ENCODE data around the gene BOD1L2. TPM values are rescaled to one million over a fixed set of nuclear protein-coding genes. Genes with fewer than 3 reads are reported as not detected.

BOD1L2 gene
- total RNA-seq, 4 donors from 2014 or later, result not detected

GRCh38 chr18:57167617-57168308 lies 20.9 kb downstream of the BOD1L2 start:
- WGBS, 2 donors, result 70 to 75% methylated on average over 1 of the region's 1 CpG
- no peaks in the 10 kb centered on the region for H3K36me3 ChIP-seq
- no peak for DNase-seq (ENCODE audit: low spot score in 2 of 2)
- TF ChIP-seq POLR2A (IDR thresholded peaks at IDR 0.05) (no peak), CTCF (IDR thresholded peaks at IDR 0.05) (no peak)
- no peaks in the 10 kb centered on the region for H3K27me3 ChIP-seq
- H3K9me3 ChIP-seq, result peaks cover 0 to 14% (median 0%) of the 10 kb centered on the region in 4 donors
- H3K4me3 ChIP-seq, result no peak overlapping the region
- no peaks in the 10 kb centered on the region for H3K4me1 ChIP-seq
- H3K27ac ChIP-seq, result no peak overlapping the region

- Histone ChIP-seq H3K27ac (no peak overlapping the region), H3K36me3 (no peaks in the 10 kb centered on the region), H3K4me1 (no peaks in the 10 kb centered on the region), H3K4me3 (no peak overlapping the region), H3K27me3 (no peaks in the 10 kb centered on the region), H3K9me3 (peaks cover 0 to 17% (median 0%) of the 10 kb centered on the region in 4 donors)
- no peak for TF ChIP-seq CTCF (IDR thresholded peaks at IDR 0.05)
- TF ChIP-seq EP300 (IDR thresholded peaks at IDR 0.05), result no peak
- no peak for TF ChIP-seq POLR2A (IDR thresholded peaks at IDR 0.05)
- 67% methylated on average over 1 of the region's 1 CpG for WGBS, 2 donors
- no peak for DNase-seq (ENCODE audit: low spot score in 2 of 2)
Measured at GRCh38 chr18:57171026-57171425, 24.1 kb downstream of the BOD1L2 start.

- Histone ChIP-seq H3K4me3 (no peak overlapping the region), H3K9me3 (peaks cover 0 to 22% (median 0%) of the 10 kb centered on the region in 4 donors), H3K36me3 (no peaks in the 10 kb centered on the region), H3K4me1 (no peaks in the 10 kb centered on the region), H3K27me3 (no peaks in the 10 kb centered on the region), H3K27ac (no peak overlapping the region)
- WGBS, 2 donors, result 76 to 84% methylated on average over 2 of the region's 2 CpGs
- no peak for DNase-seq (ENCODE audit: low spot score in 2 of 2)
- TF ChIP-seq CTCF (IDR thresholded peaks at IDR 0.05), result no peak
- no peak for TF ChIP-seq EP300 (IDR thresholded peaks at IDR 0.05)
- no peak for TF ChIP-seq POLR2A (IDR thresholded peaks at IDR 0.05)
Measured at GRCh38 chr18:57175532-57175931, 28.6 kb downstream of the BOD1L2 start.

- H3K27ac ChIP-seq, result no peak overlapping the region
- H3K9me3 ChIP-seq, result peaks cover 0 to 50% (median 10%) of the 10 kb centered on the region in 4 donors
- TF ChIP-seq EP300 (IDR thresholded peaks at IDR 0.05) (no peak), POLR2A (IDR thresholded peaks at IDR 0.05) (no peak), CTCF (IDR thresholded peaks at IDR 0.05) (no peak)
- no peak for DNase-seq (ENCODE audit: low spot score in 2 of 2)
- H3K4me3 ChIP-seq, result no peak overlapping the region
- no peaks in the 10 kb centered on the region for H3K36me3 ChIP-seq
- H3K27me3 ChIP-seq, result no peaks in the 10 kb centered on the region
- no peaks in the 10 kb centered on the region for H3K4me1 ChIP-seq
- 79 to 86% methylated on average over 1 of the region's 1 CpG for WGBS, 2 donors
Measured at GRCh38 chr18:57185434-57185833, 38.5 kb downstream of the BOD1L2 start.

GRCh38 chr18:57188851-57189557 lies 42.1 kb downstream of the BOD1L2 start:
- TF ChIP-seq POLR2A (IDR thresholded peaks at IDR 0.05), result no peak
- no peak for TF ChIP-seq CTCF (IDR thresholded peaks at IDR 0.05)
- TF ChIP-seq EP300 (IDR thresholded peaks at IDR 0.05), result no peak
- H3K27ac ChIP-seq, result no peak overlapping the region
- H3K4me1 ChIP-seq, result no peaks in the 10 kb centered on the region
- no peaks in the 10 kb centered on the region for H3K36me3 ChIP-seq
- no peak overlapping the region for H3K4me3 ChIP-seq
- no peaks in the 10 kb centered on the region for H3K27me3 ChIP-seq
- 56 to 57% methylated on average over 6 of the region's 6 CpGs for WGBS, 2 donors
- peaks cover 0 to 32% (median 10%) of the 10 kb centered on the region in 4 donors for H3K9me3 ChIP-seq
- DNase-seq (ENCODE audit: low spot score in 2 of 2), result no peak

Data from tibial nerve (tissue), 4 donors.